ENCODE results near the gene SORL1.

Gene SORL1

DNA sequence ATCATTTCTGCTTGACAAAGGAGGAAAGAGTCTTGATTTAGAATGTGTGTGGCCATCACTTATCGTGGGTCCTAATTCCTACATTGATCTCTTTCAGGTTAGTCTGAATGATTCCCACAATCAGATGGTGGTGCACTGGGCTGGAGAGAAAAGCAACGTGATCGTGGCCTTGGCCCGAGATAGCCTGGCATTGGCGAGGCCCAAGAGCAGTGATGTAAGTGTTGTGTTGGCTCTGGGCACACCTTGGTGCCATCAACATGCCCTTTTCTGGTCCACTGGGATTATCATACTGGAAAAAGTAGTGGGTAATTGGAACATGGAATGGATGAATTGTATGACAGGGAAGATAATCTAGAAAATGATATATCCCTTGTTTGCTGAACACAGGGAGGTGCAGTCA lies 17.8 kb downstream of the SORL1 start:
- TF ChIP-seq, protein P1, sequence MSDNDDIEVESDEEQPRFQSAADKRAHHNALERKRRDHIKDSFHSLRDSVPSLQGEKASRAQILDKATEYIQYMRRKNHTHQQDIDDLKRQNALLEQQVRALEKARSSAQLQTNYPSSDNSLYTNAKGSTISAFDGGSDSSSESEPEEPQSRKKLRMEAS (IDR thresholded peaks at IDR 0.05; ENCODE audit: low read depth, low read length) = no peak
- no peak for TF ChIP-seq MYC (IDR thresholded peaks at IDR 0.05; ENCODE audit: low read depth, low read length)
- TF ChIP-seq POLR2A (IDR thresholded peaks at IDR 0.05; ENCODE audit: extremely low read depth, insufficient read length) = no peak
- TF ChIP-seq, protein P2, sequence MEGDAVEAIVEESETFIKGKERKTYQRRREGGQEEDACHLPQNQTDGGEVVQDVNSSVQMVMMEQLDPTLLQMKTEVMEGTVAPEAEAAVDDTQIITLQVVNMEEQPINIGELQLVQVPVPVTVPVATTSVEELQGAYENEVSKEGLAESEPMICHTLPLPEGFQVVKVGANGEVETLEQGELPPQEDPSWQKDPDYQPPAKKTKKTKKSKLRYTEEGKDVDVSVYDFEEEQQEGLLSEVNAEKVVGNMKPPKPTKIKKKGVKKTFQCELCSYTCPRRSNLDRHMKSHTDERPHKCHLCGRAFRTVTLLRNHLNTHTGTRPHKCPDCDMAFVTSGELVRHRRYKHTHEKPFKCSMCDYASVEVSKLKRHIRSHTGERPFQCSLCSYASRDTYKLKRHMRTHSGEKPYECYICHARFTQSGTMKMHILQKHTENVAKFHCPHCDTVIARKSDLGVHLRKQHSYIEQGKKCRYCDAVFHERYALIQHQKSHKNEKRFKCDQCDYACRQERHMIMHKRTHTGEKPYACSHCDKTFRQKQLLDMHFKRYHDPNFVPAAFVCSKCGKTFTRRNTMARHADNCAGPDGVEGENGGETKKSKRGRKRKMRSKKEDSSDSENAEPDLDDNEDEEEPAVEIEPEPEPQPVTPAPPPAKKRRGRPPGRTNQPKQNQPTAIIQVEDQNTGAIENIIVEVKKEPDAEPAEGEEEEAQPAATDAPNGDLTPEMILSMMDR (IDR thresholded peaks at IDR 0.05; ENCODE audit: low read depth, low read length) = no peak
- DNase-seq (ENCODE audit: low read depth) = no peak
- no peak overlapping the region for H3K4me3 ChIP-seq (ENCODE audit: low read depth, low read length)

DNA sequence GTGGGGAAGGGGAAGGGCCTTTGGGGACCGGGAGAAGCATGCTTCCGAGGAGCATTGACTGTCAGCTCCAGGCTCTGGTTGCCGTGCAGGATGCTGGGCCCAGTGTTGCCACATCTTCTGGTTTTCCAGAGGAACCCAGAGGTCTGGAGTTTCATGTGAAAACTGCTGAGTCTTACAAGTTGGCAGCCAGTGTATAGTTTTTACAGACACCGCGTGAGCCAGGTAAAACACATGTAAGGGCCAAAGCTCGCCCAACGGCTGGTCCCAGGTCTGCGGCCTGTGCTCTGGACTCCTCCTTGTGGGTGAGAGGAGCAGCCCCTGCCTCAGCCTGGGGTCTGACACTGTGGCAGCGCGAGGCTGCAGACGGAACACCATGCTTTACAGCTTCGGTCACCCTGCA lies 19.1 kb downstream of the SORL1 start:
- TF ChIP-seq, protein P1 (IDR thresholded peaks at IDR 0.05; ENCODE audit: low read depth, low read length) = no peak
- TF ChIP-seq, protein P2 (IDR thresholded peaks at IDR 0.05; ENCODE audit: low read depth, low read length) = no peak
- TF ChIP-seq MYC (IDR thresholded peaks at IDR 0.05; ENCODE audit: low read depth, low read length) (no peak), POLR2A (IDR thresholded peaks at IDR 0.05; ENCODE audit: extremely low read depth, insufficient read length) (no peak)
- no peak overlapping the region for H3K4me3 ChIP-seq (ENCODE audit: low read depth, low read length)
- no peak for DNase-seq (ENCODE audit: low read depth)

DNA sequence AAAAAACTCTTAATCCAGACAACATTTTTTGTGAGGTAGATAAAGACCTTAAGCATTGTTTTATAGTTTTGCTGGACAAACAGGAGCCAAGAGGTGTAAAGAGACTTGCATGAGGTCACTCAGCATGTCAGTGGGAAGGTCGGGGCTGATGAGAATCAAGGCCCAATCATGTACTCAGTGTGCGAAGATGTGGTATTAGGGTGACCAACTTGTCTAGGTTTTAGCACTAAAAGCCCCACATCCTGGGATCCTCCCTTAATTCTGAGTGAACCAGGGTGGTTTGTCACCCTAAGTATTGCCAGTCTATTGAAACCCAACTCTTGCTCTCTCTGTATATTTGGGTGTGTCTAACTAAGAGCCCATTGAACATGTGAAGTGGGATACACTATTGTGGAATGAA lies 20.2 kb downstream of the SORL1 start:
- DNase-seq (ENCODE audit: low read depth) = no peak
- H3K4me3 ChIP-seq (ENCODE audit: low read depth, low read length) = no peak overlapping the region
- TF ChIP-seq POLR2A (IDR thresholded peaks at IDR 0.05; ENCODE audit: extremely low read depth, insufficient read length) (no peak), MYC (IDR thresholded peaks at IDR 0.05; ENCODE audit: low read depth, low read length) (no peak)
- TF ChIP-seq, protein P1 (IDR thresholded peaks at IDR 0.05; ENCODE audit: low read depth, low read length) = no peak
- TF ChIP-seq, protein P2 (IDR thresholded peaks at IDR 0.05; ENCODE audit: low read depth, low read length) = no peak

DNA sequence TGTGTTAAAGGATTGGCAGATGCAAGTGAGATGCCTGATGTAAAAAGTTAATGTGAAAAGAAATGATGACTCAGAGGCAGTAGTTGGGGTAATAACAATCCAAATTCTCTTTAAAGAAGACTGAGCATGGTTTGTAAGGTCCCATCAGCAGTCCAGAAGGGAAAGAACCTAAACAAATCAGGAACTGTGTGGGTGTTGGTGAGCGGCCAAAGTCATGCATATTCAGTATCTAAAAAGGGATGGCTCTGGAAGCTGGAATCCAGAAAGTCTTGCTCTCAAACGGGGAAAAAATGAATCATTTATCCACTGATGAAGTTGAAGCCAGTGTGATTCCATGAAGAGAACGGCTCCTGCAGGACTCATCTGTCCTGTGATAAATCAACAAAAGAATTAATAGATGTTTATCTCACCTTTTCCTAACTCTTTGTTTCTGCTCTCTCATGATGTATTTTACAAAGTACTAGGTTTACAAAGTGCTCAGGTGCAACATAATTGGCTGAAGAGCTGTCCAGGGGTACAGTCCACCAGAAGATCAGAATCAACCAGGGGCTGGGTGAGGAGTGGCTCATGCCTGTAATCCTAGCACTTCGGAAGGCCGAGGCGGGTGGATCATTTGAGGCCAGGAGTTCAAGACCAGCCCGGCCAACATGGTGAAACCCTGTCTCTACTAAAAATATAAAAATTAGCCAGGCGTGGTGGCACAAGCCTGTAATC lies 21.1 kb downstream of the SORL1 start:
- DNase-seq (ENCODE audit: low read depth) = no peak
- TF ChIP-seq, protein P2 (IDR thresholded peaks at IDR 0.05; ENCODE audit: low read depth, low read length) = no peak
- TF ChIP-seq, protein P1 (IDR thresholded peaks at IDR 0.05; ENCODE audit: low read depth, low read length) = no peak
- TF ChIP-seq MYC (IDR thresholded peaks at IDR 0.05; ENCODE audit: low read depth, low read length) (no peak), POLR2A (IDR thresholded peaks at IDR 0.05; ENCODE audit: extremely low read depth, insufficient read length) (no peak)

DNA sequence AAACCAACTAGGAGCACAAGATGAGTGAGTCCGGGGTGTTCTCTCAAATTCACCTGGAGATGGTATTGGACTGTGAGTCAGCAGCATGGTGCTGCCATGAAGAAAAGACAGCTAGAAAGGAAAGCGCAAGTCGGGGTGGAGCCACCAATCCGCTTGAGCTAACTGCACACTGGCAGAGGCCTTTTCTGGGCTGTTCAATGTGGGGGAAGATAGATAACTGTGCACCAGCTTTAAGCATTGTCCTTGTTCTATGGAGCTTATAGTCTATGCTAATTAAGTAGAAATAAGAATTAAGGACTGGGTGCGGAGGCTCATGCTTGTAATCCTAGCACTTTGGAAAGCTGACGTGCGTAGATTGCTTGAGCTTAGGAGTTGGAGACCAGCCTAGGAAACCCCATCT lies 22.6 kb downstream of the SORL1 start:
- no peak overlapping the region for H3K4me3 ChIP-seq (ENCODE audit: low read depth, low read length)
- TF ChIP-seq, protein P2 (IDR thresholded peaks at IDR 0.05; ENCODE audit: low read depth, low read length) = no peak
- TF ChIP-seq MYC (IDR thresholded peaks at IDR 0.05; ENCODE audit: low read depth, low read length) = no peak
- TF ChIP-seq POLR2A (IDR thresholded peaks at IDR 0.05; ENCODE audit: extremely low read depth, insufficient read length) = no peak
- no peak for DNase-seq (ENCODE audit: low read depth)

More for the DNA sequence above, 21.1 kb downstream of the SORL1 start:
- no peak overlapping the region for H3K4me3 ChIP-seq (ENCODE audit: low read depth, low read length)
